ENCODE results near the gene MOB3A.
A peak's percentile ranks its signal among the peaks of the same experiment; 100 is the strongest.

MOB3A gene

GRCh38 chr19:2064395-2064787 is 31.7 kb downstream of the MOB3A start:
- DNase-seq (ENCODE audit: low read depth) = no peak
- in situ Hi-C loops (cut with HindIII; ENCODE audit: low sequenced_read_pairs) = no loop called here
- H3K4me3 ChIP-seq (ENCODE audit: low read depth, low read length) = no peak overlapping the region

GRCh38 chr19:2063824-2064223 is 32.3 kb downstream of the MOB3A start:
- no peak for TF ChIP-seq CTCF (IDR thresholded peaks at IDR 0.05; ENCODE audit: low read depth, low read length, missing control alignments)
- in situ Hi-C loops (cut with HindIII; ENCODE audit: low sequenced_read_pairs) = no loop called here
- no peak for DNase-seq (ENCODE audit: low read depth)
- H3K4me3 ChIP-seq (ENCODE audit: low read depth, low read length) = no peak overlapping the region

More at GRCh38 chr19:2064395-2064787, 31.7 kb downstream of the MOB3A start:
- no peak for TF ChIP-seq CTCF (IDR thresholded peaks at IDR 0.05; ENCODE audit: low read depth, low read length, missing control alignments)

GRCh38 chr19:2062770-2063169 is 33.4 kb downstream of the MOB3A start:
- DNase-seq (ENCODE audit: low read depth) = no peak
- TF ChIP-seq CTCF (IDR thresholded peaks at IDR 0.05; ENCODE audit: low read depth, low read length, missing control alignments) = no peak
- in situ Hi-C loops (cut with HindIII; ENCODE audit: low sequenced_read_pairs) = no loop called here
- no peak overlapping the region for H3K4me3 ChIP-seq (ENCODE audit: low read depth, low read length)

- H3K4me3 ChIP-seq (ENCODE audit: low read depth, low read length) = peak overlapping the region; percentile 46
- no peak for DNase-seq (ENCODE audit: low read depth)
- in situ Hi-C loops (cut with HindIII; ENCODE audit: low sequenced_read_pairs) = no loop called here
- TF ChIP-seq CTCF (IDR thresholded peaks at IDR 0.05; ENCODE audit: low read depth, low read length, missing control alignments) = no peak
Measured at GRCh38 chr19:2062389-2062729, 33.8 kb downstream of the MOB3A start.

GRCh38 chr19:2061495-2062388 is 34.4 kb downstream of the MOB3A start:
- TF ChIP-seq CTCF (IDR thresholded peaks at IDR 0.05; ENCODE audit: low read depth, low read length, missing control alignments) = no peak
- H3K4me3 ChIP-seq (ENCODE audit: low read depth, low read length) = peak overlapping the region; percentile 46
- peak; percentile 93 for DNase-seq (ENCODE audit: low read depth)
- in situ Hi-C loops (cut with HindIII; ENCODE audit: low sequenced_read_pairs) = no loop called here

- no peak for TF ChIP-seq CTCF (IDR thresholded peaks at IDR 0.05; ENCODE audit: low read depth, low read length, missing control alignments)
- in situ Hi-C loops (cut with HindIII; ENCODE audit: low sequenced_read_pairs) = no loop called here
- no peak for DNase-seq (ENCODE audit: low read depth)
- peak overlapping the region; percentile 46 for H3K4me3 ChIP-seq (ENCODE audit: low read depth, low read length)
Measured at GRCh38 chr19:2060884-2061494, 35.1 kb downstream of the MOB3A start.
